GM19463 (cell line): Measurements from ENCODE around the gene MS4A15.
"Not testable (repeated sequence)": the region's sequence is repeated elsewhere in the genome, so short reads cannot be mapped to it uniquely, and the experiment has no call there.

Source experiments
- ATAC-seq: cut with Tn5 transposase; IDR thresholded peaks from one replicate; pipeline ENCODE4 v1.9.1; 2021; ENCODE audit warnings: mild to moderate bottlenecking, moderate library complexity; ENCODE audit not compliant: unreplicated experiment

Gene MS4A15, protein sequence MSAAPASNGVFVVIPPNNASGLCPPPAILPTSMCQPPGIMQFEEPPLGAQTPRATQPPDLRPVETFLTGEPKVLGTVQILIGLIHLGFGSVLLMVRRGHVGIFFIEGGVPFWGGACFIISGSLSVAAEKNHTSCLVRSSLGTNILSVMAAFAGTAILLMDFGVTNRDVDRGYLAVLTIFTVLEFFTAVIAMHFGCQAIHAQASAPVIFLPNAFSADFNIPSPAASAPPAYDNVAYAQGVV

DNA sequence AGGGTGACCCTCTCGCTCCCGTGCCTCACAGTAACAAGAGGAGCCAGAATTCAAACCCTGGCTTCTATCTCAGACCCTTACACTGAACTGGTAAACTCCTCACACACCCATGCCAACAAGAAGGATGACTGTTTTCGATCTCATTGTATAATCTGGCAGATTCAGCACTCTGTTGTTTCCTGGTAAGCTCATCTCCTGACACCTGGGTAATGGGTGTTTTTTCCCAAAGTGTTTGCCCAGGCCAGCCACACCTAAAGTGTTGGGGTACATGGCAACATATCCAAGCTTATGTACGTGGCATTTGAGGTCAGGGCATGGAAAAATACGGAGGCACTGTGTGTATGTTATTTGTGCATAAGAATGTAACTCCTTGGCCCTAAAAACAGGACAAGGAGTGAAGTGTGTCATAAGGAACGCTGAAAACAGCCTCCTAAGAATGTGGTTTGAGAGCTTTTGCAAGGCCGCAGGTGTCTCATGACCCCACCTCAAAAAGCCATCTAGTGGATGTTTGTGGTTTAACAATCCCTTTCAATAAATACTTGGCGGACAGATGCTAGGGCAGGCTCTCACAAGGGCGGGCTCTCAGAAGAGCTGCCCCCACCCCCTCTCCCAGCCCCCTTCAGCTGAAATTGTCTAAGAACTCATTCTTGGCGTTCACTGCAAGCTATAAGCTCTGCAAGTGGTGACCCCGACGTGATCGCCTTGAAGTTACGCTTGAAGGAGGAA is at the start of gene MS4A15:
MS4A15 (plus strand) TSS at position 561 of the 726 bp plus-strand sequence. CDS start 6,867 bp downstream, outside the sequence.
- no peak for ATAC-seq

DNA sequence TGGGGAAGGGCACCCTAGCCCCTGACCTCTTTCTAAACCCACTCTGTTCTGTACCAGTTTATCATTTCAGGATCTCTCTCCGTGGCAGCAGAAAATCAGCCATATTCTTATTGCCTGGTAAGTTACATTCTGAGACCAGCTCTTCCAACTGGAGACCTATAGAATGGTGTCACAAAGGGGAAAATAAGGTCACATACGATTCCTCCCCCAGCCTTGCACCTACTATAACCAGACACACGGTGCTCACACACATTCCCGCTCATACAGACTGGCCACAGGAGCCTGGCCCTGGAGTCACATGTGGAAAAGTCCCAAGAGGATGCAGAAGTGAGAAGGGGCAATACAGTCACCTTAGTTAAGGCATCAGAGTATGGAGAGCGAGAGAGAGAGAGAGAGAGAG is 49.7 kb upstream of the MS4A15 start:
- no peak for ATAC-seq

DNA sequence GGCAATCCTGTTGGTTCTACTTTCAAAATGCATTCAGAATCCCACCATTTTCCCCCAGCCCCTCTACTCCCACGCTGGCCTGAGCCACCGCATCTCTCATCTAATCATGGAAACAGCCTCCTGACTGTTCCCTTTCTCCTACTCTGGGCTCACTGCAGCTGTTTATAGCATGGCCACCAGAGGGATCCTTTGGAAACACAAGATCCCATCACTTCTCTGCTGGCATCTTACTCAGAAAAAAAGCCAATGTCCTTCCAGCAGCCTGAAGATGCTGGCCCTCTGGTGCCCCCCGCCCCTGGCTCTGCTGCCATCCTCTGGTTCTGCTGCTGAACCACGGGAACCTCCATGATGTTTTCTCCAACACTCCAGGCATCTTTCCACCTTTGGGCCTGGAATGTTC is 46.2 kb upstream of the MS4A15 start:
- ATAC-seq = no peak

DNA sequence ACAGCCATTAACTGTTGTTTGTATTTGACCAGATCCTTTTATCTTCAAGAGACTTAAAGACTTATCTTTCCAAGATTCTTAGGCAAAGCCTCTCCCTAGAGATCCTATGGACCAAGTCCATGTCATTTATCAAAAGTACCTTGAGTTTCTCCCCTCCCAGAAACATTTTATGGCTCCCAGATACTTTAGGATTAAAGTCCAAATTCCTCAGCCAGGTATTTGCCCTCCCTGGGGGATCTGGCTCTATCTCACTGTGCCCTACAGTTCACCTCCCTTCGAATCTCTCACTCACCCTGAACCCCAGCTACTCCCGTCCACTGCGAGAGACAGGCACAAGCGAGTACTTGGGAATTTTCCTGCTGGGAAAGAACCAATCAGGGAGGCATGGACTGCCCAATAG is 45.4 kb upstream of the MS4A15 start:
- no peak for ATAC-seq

DNA sequence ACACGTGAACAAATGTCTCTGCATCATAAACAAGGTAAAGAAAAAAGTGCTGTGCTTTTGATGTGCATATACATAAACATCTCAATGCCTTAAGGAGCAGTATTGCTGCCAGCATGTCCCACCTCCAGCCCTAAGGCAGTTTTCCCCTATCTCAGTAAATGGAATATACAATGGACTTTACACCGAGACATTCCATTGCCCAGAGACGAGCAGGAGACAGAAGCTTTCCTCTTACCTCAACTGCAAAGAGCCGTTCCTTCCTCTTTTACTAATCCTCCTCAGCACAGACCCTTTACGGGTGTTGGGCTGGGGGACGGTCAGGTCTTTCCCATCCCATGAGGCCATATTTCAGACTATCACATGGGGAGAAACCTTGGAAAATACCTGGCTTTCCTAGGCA is 43.2 kb upstream of the MS4A15 start:
- not testable (repeated sequence) for ATAC-seq

DNA sequence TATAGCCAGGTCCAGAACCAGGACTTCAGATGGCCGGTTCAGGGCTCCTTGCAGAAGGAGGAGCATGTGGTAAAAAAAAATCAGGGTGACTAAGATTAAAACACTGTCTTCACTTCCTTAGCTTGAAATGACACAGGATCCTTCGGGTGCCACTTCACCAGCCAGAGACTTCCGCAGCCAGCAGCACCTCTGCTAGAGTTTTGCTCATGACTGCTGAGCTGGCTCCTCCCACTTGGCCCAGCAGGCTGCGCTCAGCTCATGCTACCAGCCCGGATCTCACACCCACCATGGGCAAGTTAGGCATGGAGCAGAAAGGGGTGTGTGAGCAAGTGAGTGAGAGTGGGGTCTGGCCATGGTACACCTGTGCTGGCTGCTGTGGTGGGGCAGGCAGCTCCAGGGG is 38.7 kb upstream of the MS4A15 start:
- no peak for ATAC-seq

DNA sequence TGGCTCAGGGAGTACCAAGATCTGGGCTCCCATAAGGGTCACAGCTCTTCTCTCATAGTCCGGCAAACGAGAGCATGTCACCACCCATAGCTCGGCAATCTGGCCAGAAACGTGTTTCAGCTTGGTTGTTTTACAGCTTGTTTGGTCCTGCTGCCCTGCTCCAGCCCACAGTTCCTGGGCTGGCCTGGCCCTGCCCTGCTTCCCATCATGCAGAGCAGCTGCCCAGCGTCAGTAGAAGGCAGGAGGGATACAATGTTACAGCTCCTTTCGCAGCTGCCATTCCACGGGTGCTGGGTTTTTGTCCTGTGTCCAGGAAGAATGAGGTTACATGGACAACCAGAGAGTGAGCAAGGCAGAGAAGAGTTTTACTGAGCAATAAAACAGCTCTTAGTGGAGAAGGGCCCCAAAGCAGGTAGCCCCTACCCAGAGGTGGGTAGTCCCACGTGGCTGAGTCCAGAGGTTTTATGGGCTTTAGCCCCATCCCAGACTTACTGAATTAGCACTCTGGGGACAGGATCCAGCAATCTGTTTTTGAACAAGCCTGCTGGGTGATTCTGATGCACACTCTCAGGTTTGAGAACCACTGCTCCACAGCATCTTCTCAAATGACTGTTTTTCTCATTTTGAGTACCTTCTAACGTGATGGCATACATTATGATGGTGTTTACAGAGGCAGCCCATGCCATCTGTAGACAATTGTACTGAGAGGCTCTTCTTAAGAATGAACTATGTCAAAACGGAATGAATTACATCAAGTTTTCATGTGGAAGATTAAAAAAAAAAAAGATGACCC is 37.9 kb upstream of the MS4A15 start:
- ATAC-seq = no peak

DNA sequence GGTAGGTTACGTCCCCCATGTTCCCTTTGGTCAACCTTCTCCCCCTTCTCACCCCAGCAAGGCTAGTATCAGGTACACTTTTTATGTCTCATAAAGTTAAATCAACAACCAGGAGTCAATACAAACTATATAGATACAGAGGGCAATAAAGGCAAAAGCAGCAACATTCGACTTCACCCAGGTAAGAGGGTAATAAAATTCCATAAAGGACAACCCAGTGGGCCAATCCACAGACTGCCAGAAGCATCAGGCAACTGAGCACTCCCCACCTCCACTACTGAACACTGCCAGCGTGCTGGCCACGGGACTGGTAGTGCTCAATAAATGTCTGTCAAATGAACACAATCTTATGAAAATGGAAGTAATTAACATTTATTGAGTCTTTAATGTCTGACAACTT is 37.3 kb upstream of the MS4A15 start:
- ATAC-seq = no peak

DNA sequence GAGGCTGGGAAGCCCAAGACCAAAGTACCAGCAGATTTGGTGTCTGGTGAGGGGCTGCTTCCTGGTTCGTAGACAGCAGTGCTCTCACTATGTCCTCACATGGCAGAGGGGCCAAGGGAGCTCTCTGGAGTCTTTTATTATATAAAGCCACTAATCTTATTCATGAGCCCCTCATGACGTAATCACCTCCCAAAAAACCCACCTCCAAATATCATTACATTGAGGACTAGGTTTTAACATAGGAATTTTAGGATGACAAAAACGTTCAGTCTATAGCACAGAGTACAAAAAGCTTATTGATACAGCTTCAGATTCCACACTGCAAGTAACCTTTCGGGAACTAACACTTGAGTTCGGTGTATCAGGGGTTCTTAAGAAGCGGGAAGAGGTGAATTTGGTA is 36.2 kb upstream of the MS4A15 start:
- ATAC-seq = no peak

DNA sequence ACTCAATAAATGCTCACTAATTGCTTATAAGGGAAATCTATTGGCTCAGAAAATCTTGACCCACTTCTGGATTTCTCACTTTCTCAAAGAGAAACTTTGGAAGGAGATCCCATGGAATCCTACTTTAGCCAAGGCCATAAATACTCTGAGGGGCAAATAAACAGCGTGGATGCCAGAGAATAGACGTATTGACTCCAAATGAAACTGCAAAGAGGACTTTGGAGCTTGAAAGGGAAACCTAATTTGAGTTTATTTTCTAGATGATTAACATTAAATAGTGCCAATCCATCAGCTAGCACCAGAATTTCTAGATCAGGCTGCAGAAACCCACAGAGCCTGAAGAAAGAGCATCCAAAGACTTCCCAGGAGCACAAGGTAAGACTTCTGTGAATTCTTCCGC is 32.2 kb upstream of the MS4A15 start, which contains the start of gene MS4A18:
MS4A18 (plus strand) TSS at position 301 of the 400 bp plus-strand sequence.
- ATAC-seq = no peak

DNA sequence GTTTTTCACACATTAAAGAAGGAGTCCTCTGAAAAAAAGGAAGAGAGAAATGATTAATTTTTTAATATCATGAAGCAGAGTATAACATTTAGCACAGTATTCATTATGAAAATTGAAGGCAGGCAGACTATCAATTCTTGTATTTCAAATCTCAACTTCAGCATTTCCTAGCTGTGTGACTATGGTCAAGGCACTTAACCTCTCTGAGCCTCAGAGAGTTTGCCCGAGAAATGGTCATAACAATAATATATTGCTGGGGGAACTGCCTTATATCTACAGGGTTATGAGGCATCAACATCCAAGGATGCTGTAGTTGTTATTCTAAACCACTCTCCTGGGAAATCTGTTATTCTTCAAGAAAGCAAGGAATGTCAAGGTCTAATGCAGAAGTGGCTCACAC is 31.1 kb upstream of the MS4A15 start:
- no peak for ATAC-seq

DNA sequence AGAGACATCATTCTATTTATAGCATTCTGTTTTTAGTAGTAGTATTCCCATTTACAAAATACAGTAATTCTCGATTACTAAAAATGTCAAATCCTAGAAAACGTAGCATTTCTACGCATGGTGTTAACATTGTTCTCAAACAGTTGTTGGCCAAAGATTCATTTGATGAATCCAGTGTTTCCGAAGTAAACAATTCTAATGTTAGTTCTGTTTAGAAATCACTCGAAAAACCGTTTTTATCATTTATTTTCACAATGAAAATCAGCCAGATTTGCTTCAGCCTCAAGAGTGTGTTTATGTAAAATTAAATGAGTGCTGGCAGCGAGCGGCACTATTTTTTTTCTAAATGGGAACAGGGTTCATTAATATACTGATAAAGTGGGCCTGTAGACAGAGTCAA is 25.1 kb upstream of the MS4A15 start:
- no peak for ATAC-seq

DNA sequence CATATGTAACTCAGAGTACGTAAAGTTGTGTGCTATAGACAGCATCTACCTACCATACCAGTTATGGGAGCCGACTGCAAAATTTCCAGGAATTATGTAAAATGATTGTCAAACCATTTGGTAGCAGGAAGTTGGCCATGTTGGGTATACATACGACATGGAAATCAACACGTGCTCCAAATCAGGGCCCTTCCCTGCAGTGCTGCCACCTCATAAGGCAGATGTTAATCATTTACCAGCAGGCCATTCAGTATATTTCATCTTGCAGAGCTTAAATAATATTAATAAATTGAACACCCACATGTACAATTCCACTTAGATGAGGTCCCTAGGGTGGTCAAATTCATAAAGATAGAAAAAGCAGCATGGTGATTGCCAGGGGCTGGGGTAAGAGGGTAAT is 22.4 kb upstream of the MS4A15 start:
- ATAC-seq = no peak

DNA sequence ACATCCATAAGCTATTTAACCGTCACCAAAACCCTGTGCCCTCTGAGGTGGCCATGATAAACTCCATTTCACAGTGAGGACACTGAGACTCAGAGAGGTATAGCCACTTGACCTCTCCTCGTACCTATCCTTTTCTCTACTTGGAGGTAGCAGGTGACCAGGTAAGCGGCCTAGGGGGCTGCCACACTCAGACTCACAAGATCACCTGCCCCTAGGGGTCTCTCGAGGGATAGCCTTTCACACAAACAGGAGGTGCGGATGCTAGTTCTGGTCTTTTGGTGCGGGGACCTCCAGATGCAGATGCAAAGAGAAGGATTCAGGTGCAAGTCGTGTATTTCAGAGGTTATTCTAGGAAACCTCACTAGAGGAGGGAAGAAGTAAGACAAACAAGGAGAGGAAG is 17.6 kb upstream of the MS4A15 start:
- ATAC-seq = no peak

DNA sequence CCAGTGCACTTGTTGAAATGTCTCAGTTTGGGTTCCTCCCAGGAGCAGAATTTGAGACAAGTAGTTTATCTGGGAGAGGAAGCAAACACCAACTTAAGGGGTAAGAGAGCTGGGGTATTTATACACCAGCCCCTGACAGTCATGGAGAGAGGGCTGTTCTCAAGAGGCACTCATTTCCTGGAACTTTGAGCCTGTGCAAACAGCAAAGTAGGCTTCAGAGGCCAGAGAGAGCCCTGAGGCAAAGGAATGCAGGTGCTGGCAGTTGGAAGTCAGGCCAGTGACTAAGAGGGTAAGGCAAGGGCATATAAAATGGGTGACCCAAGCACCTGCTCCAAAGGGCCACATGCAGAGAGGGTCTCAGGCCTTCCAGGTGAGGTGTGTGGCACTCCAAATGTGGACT is 16.1 kb upstream of the MS4A15 start:
- ATAC-seq = no peak

DNA sequence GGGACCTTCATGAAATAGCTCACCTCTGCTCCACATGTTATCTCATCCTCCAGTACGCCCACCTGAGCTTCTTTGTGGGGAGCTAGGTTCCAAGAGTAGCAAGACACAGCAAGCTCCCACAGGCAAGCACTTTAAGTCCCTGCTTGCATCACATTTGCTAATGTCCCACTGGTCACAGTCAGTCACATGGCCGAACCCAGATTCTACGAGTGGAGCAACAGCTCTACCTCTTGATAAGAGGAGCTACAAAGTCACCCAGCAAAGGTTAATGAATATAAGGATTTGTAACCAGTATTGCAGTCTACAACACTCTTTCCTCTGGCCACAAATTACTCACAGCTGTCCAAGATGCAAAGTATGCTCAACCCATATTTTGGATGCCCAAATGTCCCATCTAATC is 15.2 kb upstream of the MS4A15 start:
- no peak for ATAC-seq

DNA sequence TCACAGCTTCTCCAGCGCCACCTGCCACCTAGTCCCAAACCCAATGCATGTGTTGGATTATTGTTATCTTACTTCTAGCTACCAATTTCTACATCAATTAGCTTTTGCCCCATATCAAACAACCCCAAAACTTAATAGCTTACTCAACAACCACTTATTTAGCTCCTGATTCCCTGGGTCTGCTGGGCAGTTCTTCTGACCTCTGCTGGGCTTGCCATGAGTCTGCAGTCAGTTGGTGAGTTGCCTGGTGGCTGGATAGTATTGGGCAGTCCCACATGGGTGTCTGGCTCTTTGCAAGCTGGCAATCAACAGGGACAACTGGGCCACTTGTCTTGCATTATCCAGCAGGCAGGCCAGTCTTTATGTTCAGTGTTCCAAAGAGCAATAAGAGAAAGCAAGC is 13.6 kb upstream of the MS4A15 start:
- ATAC-seq = no peak

DNA sequence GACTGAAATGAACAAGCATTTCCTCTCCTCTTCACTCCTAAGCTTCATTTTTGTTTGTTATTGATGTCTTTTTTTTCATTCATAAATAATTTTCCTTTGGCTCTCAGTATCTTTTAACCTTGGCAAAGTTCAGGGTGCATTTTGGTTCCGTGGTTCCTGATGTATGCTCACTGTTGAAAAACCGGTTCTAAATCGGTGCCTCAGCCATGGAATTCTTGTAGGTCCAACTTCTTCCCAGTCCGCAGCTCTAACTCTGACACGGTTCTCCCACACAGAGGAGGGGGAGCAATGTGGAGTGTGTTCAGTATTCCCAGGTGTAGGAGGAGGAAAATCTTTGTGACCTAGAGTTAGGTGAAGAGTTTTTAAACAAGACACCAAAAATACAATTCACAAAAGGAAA is 12.6 kb upstream of the MS4A15 start:
- ATAC-seq = no peak

DNA sequence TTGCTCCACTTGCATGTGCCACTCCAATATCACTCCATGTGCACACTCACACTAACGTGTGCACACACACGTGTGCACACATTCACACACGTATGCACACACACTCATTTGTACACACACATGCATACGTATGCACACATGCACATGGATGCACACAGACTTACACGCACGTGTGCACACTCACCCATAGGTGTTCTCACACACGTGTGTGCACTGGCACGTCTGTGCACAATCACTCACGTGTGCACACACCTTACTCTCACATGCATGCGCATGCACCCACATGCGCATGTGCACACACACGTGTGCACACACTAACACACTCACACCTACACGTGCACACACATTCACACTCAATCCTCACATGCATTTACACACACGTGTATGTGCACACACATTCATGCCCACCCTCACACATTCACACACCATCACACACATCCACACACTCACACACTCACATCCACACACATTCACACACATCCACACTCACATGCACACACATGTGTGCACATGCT is 9.3 kb upstream of the MS4A15 start:
- no peak for ATAC-seq

DNA sequence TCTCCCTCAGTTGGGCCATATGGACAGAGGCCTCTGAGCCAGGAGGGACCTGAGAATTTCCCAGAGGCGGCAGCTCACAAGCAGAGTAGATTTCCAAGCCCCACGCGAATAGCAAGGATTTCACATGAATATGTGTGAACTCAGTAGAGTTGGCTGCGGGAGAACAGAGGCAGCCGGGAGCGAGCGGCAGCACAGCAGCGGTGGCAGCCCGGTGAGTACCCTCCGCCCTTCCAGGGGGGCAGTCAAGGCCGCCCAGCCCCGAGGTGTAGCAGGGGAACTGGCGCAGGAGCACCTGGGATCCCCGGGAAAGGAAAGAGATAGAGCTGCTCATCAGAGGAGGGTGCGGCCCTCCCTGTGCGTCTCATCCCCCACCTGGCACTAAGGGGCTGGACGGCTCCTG is 8.4 kb upstream of the MS4A15 start:
- ATAC-seq = no peak

DNA sequence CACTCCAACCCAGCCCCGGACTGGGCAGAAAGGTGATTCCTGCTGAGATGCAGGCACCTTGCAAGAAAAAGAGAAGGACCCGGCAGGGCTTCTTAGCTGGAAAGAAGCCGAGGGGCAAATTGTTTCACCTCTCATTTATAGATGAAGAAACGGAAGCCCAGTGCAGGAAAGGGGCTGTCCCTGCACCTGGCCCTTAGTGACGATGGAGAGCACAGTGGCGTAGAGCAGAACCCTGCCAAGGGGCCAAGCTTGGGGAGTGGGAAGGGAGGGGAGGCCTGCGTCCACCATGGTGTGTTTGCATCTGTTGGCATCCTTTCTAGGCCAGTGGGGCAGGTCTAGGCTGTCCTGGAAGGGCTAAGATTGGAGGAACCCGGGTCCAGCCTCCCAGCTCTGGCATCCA is 7.8 kb upstream of the MS4A15 start:
- ATAC-seq = no peak

DNA sequence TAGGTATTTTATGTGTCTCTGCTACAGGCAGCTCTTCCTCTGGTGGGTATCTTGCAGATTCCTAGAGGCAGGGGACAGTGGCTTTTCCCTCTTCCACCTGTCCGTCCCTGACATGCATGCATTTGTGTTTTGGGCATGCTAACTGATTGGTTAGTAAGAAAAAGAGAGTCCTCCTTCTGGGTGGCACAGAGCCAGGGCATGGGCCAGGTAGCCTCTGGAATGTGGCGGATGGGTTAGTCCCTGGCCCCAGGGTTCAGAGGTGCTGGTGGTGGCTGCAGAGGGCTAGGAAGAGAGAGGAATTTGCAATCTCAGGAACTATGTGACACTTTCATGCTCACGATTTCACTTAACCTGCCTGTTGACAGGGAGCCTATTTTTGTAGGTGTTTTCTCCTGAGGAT is 5.8 kb upstream of the MS4A15 start:
- no peak for ATAC-seq
